HepG2 (cell line): Measurements from ENCODE around the gene CCS. TPM values are rescaled to one million over a fixed set of nuclear protein-coding genes. Genes with fewer than 3 reads are reported as not detected.

ENCODE experiments used
- CBX5 ChIP-seq: sonication (generic); formaldehyde crosslinking; IDR thresholded peaks from 2 replicates; pipeline ENCODE4 v1.4.0; 2020; ENCODE audit warnings: missing genetic modification reagents, borderline replicate concordance
- GTF2F1 ChIP-seq: fragments of 150-350 bp; IDR thresholded peaks from 2 replicates; pipeline ENCODE4 v1.6.1; 2014; ENCODE audit warnings: low read length
- HOXA3 ChIP-seq: sonication (generic); formaldehyde crosslinking; IDR thresholded peaks from 2 replicates; pipeline ENCODE4 v1.5.0; 2020; ENCODE audit warnings: missing genetic modification reagents
- IKZF5 ChIP-seq: IDR thresholded peaks from 2 replicates; pipeline ENCODE4 v1.6.1; 2018; ENCODE audit warnings: missing genetic modification reagents, mild to moderate bottlenecking, missing compliant biosample characterization
- IRF1 ChIP-seq: sonication (generic); formaldehyde crosslinking; IDR thresholded peaks from 2 replicates; pipeline ENCODE4 v1.4.0; 2020; ENCODE audit warnings: low read depth, mild to moderate bottlenecking, missing genetic modification reagents
- KAT8 ChIP-seq: IDR thresholded peaks from 2 replicates; pipeline ENCODE4 v1.6.1; 2016; ENCODE audit warnings: missing genetic modification reagents, missing compliant biosample characterization
- PPARG ChIP-seq: conservative IDR thresholded peaks from 2 replicates; pipeline ENCODE4 v1.6.1; 2016; ENCODE audit warnings: missing biosample characterization, missing genetic modification reagents
- RELA ChIP-seq: sonication (generic); formaldehyde crosslinking; IDR thresholded peaks from 2 replicates; pipeline ENCODE4 v1.4.0; 2020; ENCODE audit warnings: missing genetic modification reagents
- RFX3 ChIP-seq: IDR thresholded peaks from 2 replicates; pipeline ENCODE4 v1.6.1; 2016; ENCODE audit warnings: missing biosample characterization, missing genetic modification reagents
- SCMH1 ChIP-seq: sonication (generic); formaldehyde crosslinking; IDR thresholded peaks from 2 replicates; pipeline ENCODE4 v1.9.0; 2021; ENCODE audit warnings: missing genetic modification reagents, mild to moderate bottlenecking, borderline replicate concordance
- SNAPC5 ChIP-seq: sonication (generic); formaldehyde crosslinking; IDR thresholded peaks from 2 replicates; pipeline ENCODE4 v1.8.1; 2023; ENCODE audit warnings: mild to moderate bottlenecking, missing genetic modification reagents, borderline replicate concordance
- TFE3 ChIP-seq: IDR thresholded peaks from 2 replicates; pipeline ENCODE4 v1.6.1; 2016
- XRCC5 ChIP-seq: fragments of 200-400 bp; formaldehyde crosslinking; optimal IDR thresholded peaks from 2 replicates; pipeline ENCODE3; 2017; ENCODE audit warnings: mild to moderate bottlenecking, low read length
- ZFY ChIP-seq: sonication (generic); formaldehyde crosslinking; IDR thresholded peaks from 2 replicates; pipeline ENCODE4 v1.4.0; 2020; ENCODE audit warnings: missing genetic modification reagents
- ZNF138 ChIP-seq: sonication (generic); formaldehyde crosslinking; IDR thresholded peaks from 2 replicates; pipeline ENCODE4 v1.5.0; 2020; ENCODE audit warnings: mild to moderate bottlenecking, low read depth, missing genetic modification reagents
- ZNF160 ChIP-seq: sonication (generic); formaldehyde crosslinking; IDR thresholded peaks from 2 replicates; pipeline ENCODE4 v1.8.0; 2022; ENCODE audit warnings: mild to moderate bottlenecking, inconsistent platforms, missing genetic modification reagents
- ZNF280B ChIP-seq: sonication (generic); formaldehyde crosslinking; IDR thresholded peaks from 2 replicates; pipeline ENCODE4 v1.5.0; 2020; ENCODE audit warnings: missing genetic modification reagents, mild to moderate bottlenecking, borderline replicate concordance
- ZNF510 ChIP-seq: sonication (generic); formaldehyde crosslinking; IDR thresholded peaks from 2 replicates; pipeline ENCODE4 v1.4.0; 2020; ENCODE audit warnings: low read depth, mild to moderate bottlenecking, missing genetic modification reagents
- ZNF883 ChIP-seq: sonication (generic); formaldehyde crosslinking; IDR thresholded peaks from 2 replicates; pipeline ENCODE4 v1.5.1; 2020; ENCODE audit warnings: mild to moderate bottlenecking, missing genetic modification reagents; ENCODE audit errors: not compliant biosample characterization
- ZZZ3 ChIP-seq: sonication (generic); formaldehyde crosslinking; IDR thresholded peaks from 2 replicates; pipeline ENCODE4 v1.4.0; 2020; ENCODE audit warnings: missing genetic modification reagents, mild to moderate bottlenecking, borderline replicate concordance
- polyA plus RNA-seq, 8 experiments: library from polyadenylated mRNA; depleted of rRNA in 3 of 8; stranded (reverse) in 7 of 8; unstranded in 1 of 8; fragments of >200 nt; fragmentation: Illumina TruSeq in 4 of 8; extraction: Trizol in 4 of 8; gene quantifications; 2 replicates each; pipeline versions ENCODE4 v1.2.1 to v1.2.3, GENCODE V29; 2011 to 2016; ENCODE audit warnings: low read depth in 4 of 8, missing spikeins in 1 of 8, mixed read lengths in 1 of 8; ENCODE audit not compliant: insufficient read depth in 1 of 8
- total RNA-seq, 5 experiments: library from RNA; depleted of rRNA; stranded (reverse); fragments of >200 nt; fragmentation: Illumina TruSeq; extraction: Trizol; gene quantifications; 2 replicates each; pipeline ENCODE4 v1.2.3, GENCODE V29; 2016; ENCODE audit warnings: low read depth in 1 of 5

CCS gene
- total and polyA plus RNA-seq, 2 of the 13 experiments (the other 11 are each of a cell fraction or from before 2014, with no cell fraction given): 25.4 to 44.6 TPM

- TF ChIP-seq ZNF883 (CRISPR knock-in tag) (peak; percentile 39), ZNF160 (peak; percentile 53; the same call in 1 of the 2 replicates), IKZF5 (peak; percentile 82), ZFY (peak; percentile 88), SCMH1 (CRISPR knock-in tag) (no peak), RFX3 (CRISPR knock-in tag) (peak; percentile 85), TFE3 (CRISPR knock-in tag) (no peak; the same call in 1 of the 2 replicates), SNAPC5 (CRISPR knock-in tag) (peak; percentile 50; the same call in 1 of the 2 replicates), HOXA3 (peak; percentile 88), ZNF138 (CRISPR knock-in tag) (peak; percentile 91; the same call in 1 of the 2 replicates), XRCC5 (peak; percentile 84), GTF2F1 (no peak), ZNF280B (CRISPR knock-in tag) (peak; percentile 78; the same call in 1 of the 2 replicates), ZZZ3 (CRISPR knock-in tag) (peak; percentile 78), CBX5 (CRISPR knock-in tag) (peak; percentile 41; the same call in 1 of the 2 replicates), KAT8 (CRISPR knock-in tag) (peak; percentile 78), ZNF510 (CRISPR knock-in tag) (peak; percentile 42; the same call in 1 of the 2 replicates), IRF1 (CRISPR knock-in tag) (no peak), RELA (0 out of 2 replicates have a peak, but pooled peaks have one; percentile 53), PPARG (peak; percentile 56; the same call in 1 of the 2 replicates)
Observed at GRCh38 chr11:66592457-66593302, at the start of gene CCS, which contains the start of gene CCDC87 (continued).
